Trophoblast cell (in vitro differentiated cells and primary cell): Measurements from ENCODE around the gene TMEM106A.
"Not testable (repeated sequence)": the region's sequence is repeated elsewhere in the genome, so short reads cannot be mapped to it uniquely, and the experiment has no call there.

Experiments used
- DNase-seq, 2 donors: peaks; one replicate each; pipeline ENCODE4 v3.0.0-alpha.2; 2016
- H2AFZ ChIP-seq: 2 replicates; pipeline ENCODE4 v1.6.1; 2013; ENCODE audit warnings: low read length, moderate library complexity, mild to moderate bottlenecking; ENCODE audit not compliant: insufficient read depth, poor library complexity
- H2AK5ac ChIP-seq: 2 replicates; pipeline ENCODE4 v1.6.1; 2013; ENCODE audit warnings: mild to moderate bottlenecking, low read length
- H2BK120ac ChIP-seq: 2 replicates; pipeline ENCODE4 v1.6.1; 2013; ENCODE audit warnings: low read length, mild to moderate bottlenecking, moderate library complexity; ENCODE audit not compliant: insufficient read depth, poor library complexity
- H2BK12ac ChIP-seq: 2 replicates; pipeline ENCODE4 v1.6.1; 2013; ENCODE audit warnings: mild to moderate bottlenecking, low read length, moderate library complexity
- H2BK5ac ChIP-seq: 2 replicates; pipeline ENCODE4 v1.6.1; 2013; ENCODE audit warnings: low read length, low read depth, moderate library complexity, mild to moderate bottlenecking; ENCODE audit not compliant: poor library complexity
- H3K14ac ChIP-seq: 2 replicates; pipeline ENCODE4 v1.6.1; 2013; ENCODE audit warnings: mild to moderate bottlenecking, low read length
- H3K18ac ChIP-seq: 2 replicates; pipeline ENCODE4 v1.6.1; 2013; ENCODE audit warnings: mild to moderate bottlenecking, low read length
- H3K23ac ChIP-seq: 2 replicates; pipeline ENCODE4 v1.6.1; 2013; ENCODE audit warnings: low read length
- H3K27ac ChIP-seq: 2 replicates; pipeline ENCODE4 v1.5.1; 2013; ENCODE audit warnings: low read depth, mild to moderate bottlenecking, inconsistent platforms, low read length, moderate library complexity
- H3K27me3 ChIP-seq: 2 replicates; pipeline ENCODE4 v1.6.1; 2013; ENCODE audit warnings: inconsistent platforms, mild to moderate bottlenecking, low read length, moderate library complexity; ENCODE audit not compliant: insufficient read depth
- H3K36me3 ChIP-seq, 2 experiments: 1 replicate in 1 of 2; 2 replicates in 1 of 2; pipeline ENCODE4 v1.6.1; 2013; ENCODE audit warnings: low read length in 2 of 2, mild to moderate bottlenecking in 2 of 2, moderate library complexity in 1 of 2; ENCODE audit not compliant: insufficient read depth in 2 of 2, control insufficient read depth in 1 of 2
- H3K4ac ChIP-seq: 2 replicates; pipeline ENCODE4 v1.6.1; 2013; ENCODE audit warnings: low read depth, mild to moderate bottlenecking, low read length, moderate library complexity
- H3K4me1 ChIP-seq, 2 experiments: 1 replicate in 1 of 2; 2 replicates in 1 of 2; pipeline ENCODE4 v1.6.1; 2013; ENCODE audit warnings: low read length in 2 of 2, mild to moderate bottlenecking in 2 of 2, moderate library complexity in 1 of 2; ENCODE audit not compliant: insufficient read depth in 2 of 2, control insufficient read depth in 1 of 2
- H3K4me2 ChIP-seq: 2 replicates; pipeline ENCODE4 v1.6.1; 2013; ENCODE audit warnings: inconsistent platforms, mild to moderate bottlenecking, low read length, moderate library complexity
- H3K4me3 ChIP-seq: 2 replicates; pipeline ENCODE4 v1.5.1; 2013; ENCODE audit warnings: mild to moderate bottlenecking, low read depth, low read length, inconsistent platforms
- H3K79me1 ChIP-seq: one replicate; pipeline ENCODE4 v1.6.1; 2013; ENCODE audit warnings: low read length
- H3K79me2 ChIP-seq: 2 replicates; pipeline ENCODE4 v1.6.1; 2013; ENCODE audit warnings: low read length, mild to moderate bottlenecking; ENCODE audit not compliant: control insufficient read depth, insufficient read depth, poor library complexity
- H3K9ac ChIP-seq: 2 replicates; pipeline ENCODE4 v1.6.1; 2013; ENCODE audit warnings: mild to moderate bottlenecking, low read length
- H3K9me3 ChIP-seq: 2 replicates; pipeline ENCODE4 v1.6.1; 2013; ENCODE audit warnings: low read depth, mild to moderate bottlenecking, control low read depth, inconsistent platforms, low read length; ENCODE audit not compliant: insufficient read depth
- H4K12ac ChIP-seq: 2 replicates; pipeline ENCODE4 v1.6.1; 2013; ENCODE audit warnings: low read depth, mild to moderate bottlenecking, low read length, moderate library complexity
- H4K8ac ChIP-seq: 2 replicates; pipeline ENCODE4 v1.6.1; 2013; ENCODE audit warnings: low read depth, mild to moderate bottlenecking, low read length, moderate library complexity
- H4K91ac ChIP-seq: one replicate; pipeline ENCODE4 v1.6.1; 2013; ENCODE audit warnings: low read depth, mild to moderate bottlenecking, low read length, moderate library complexity
- WGBS: extraction: QIAGEN DNeasy Blood & Tissue Kit; methylation state at CpG from one replicate; pipeline ENCODE4 v1.1.7; 2013; ENCODE audit warnings: missing lambda C conversion rate; ENCODE audit not compliant: insufficient read length, insufficient coverage; ENCODE audit errors: extremely low coverage; 5-methylcytosine and 5-hydroxymethylcytosine counted together

The TMEM106A gene

DNA sequence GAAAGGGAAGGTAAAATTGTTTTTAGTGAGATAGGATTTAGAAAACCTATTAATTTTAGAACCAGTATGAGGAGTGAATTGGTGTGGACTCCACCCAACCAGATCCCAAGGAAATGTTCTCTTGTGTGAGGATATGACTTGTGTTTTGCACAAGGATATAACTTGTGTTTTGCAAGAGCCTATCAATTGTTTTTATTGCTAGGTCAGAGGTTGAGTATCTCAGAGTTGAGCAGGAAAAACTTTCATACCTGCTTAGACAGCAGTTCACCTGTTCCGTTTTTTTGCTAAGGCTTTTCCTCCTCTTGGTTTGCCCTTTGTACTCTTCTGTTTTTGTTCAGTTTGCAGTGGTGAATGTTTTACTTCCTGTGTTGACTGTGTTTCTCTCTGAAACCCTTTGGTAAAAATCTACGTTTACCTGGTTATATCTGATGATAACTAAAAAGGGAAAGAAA, 35.5 kb upstream of the TMEM106A start:
- no peak overlapping the region for H3K27ac ChIP-seq
- no peak overlapping the region for H2BK5ac ChIP-seq
- H3K79me1 ChIP-seq = peaks cover 3% of the 10 kb centered on the region
- H4K91ac ChIP-seq = no peak overlapping the region
- H3K79me2 ChIP-seq = no peaks in the 10 kb centered on the region
- H3K4me3 ChIP-seq = no peak overlapping the region
- no peak for DNase-seq
- no peaks in the 10 kb centered on the region for H3K9me3 ChIP-seq
- H3K36me3 ChIP-seq = peaks cover 7 to 9% of the 10 kb centered on the region in 2 experiments
- no CpG with 5 or more reads among the region's 2 CpGs for WGBS
- no peak overlapping the region for H2AFZ ChIP-seq
- no peak overlapping the region for H2BK120ac ChIP-seq
- no peak overlapping the region for H2AK5ac ChIP-seq
- H3K9ac ChIP-seq = no peak overlapping the region
- H3K18ac ChIP-seq = no peak overlapping the region
- H3K27me3 ChIP-seq = no peaks in the 10 kb centered on the region
- H4K8ac ChIP-seq = no peak overlapping the region
- no peak overlapping the region for H3K23ac ChIP-seq
- peaks cover 0 to 5% of the 10 kb centered on the region in 2 experiments for H3K4me1 ChIP-seq
- no peak overlapping the region for H3K4me2 ChIP-seq
- H3K4ac ChIP-seq = no peak overlapping the region
- no peak overlapping the region for H3K14ac ChIP-seq
- no peak overlapping the region for H4K12ac ChIP-seq
- H2BK12ac ChIP-seq = no peak overlapping the region

DNA sequence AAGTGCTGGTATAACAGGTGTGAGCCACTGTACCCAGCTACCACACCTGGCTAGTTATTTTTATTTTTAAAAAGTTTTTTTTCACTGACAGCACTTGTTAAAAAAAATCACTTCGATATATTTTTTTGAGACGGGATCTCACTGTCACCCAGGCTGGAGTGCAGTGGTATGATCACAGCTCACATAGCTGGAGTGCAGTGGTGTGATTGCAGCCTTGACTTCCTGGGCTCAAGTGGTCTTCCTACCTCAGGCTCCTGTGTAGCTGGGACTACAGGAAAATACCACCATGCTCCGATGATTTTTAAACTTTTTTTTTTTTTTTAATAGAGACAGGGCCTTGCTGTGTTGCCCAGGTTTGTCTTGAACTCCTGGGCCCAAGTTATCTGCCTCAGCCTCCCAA, 27.8 kb upstream of the TMEM106A start:
- Histone ChIP-seq H3K4ac (no peak overlapping the region), H3K4me3 (no peak overlapping the region), H4K8ac (no peak overlapping the region), H2BK5ac (no peak overlapping the region), H3K14ac (no peak overlapping the region), H2AFZ (no peak overlapping the region), H3K9me3 (no peaks in the 10 kb centered on the region), H4K12ac (no peak overlapping the region), H3K4me2 (no peak overlapping the region), H2BK120ac (no peak overlapping the region), H3K27me3 (no peaks in the 10 kb centered on the region), H2AK5ac (no peak overlapping the region), H3K79me2 (no peaks in the 10 kb centered on the region), H3K79me1 (no peaks in the 10 kb centered on the region), H3K18ac (no peak overlapping the region), H3K9ac (no peak overlapping the region), H2BK12ac (no peak overlapping the region), H3K27ac (no peak overlapping the region), H3K23ac (no peak overlapping the region), H3K36me3 (peaks cover 13 to 14% of the 10 kb centered on the region in 2 experiments), H4K91ac (no peak overlapping the region), H3K4me1 (no peaks in the 10 kb centered on the region)
- DNase-seq = no peak
- no CpG with 5 or more reads among the region's 3 CpGs for WGBS

DNA sequence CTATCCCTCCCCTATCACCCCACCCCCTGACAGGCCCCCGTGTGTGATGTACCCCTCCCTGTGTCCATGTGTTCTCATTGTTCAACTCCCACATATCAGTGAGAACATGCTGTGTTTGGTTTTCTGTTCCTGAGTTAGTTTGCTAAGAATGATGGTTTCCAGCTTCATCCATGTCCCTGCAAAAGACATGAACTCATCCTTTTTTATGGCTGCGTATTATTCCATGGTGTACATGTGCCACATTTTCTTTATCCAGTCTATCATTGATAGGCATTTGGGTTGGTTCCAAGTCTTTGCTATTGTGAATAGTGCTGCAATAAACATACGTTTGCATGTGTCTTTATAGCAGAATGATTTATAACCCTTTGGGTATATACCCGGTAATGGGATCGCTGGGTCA, 25.0 kb upstream of the TMEM106A start:
- not testable (repeated sequence) for H3K27ac ChIP-seq, H3K4me3 ChIP-seq, DNase-seq, H3K27me3 ChIP-seq, H2AK5ac ChIP-seq, H3K18ac ChIP-seq, H3K9ac ChIP-seq, H3K79me2 ChIP-seq, H3K14ac ChIP-seq, H2BK12ac ChIP-seq, H3K4ac ChIP-seq, H2BK120ac ChIP-seq, H4K12ac ChIP-seq, H3K79me1 ChIP-seq, H3K9me3 ChIP-seq, H2BK5ac ChIP-seq, H3K23ac ChIP-seq, H3K4me2 ChIP-seq, H2AFZ ChIP-seq, H4K8ac ChIP-seq, H3K4me1 ChIP-seq, H4K91ac ChIP-seq
- H3K36me3 ChIP-seq = peaks cover 21 to 32% of the 10 kb centered on the region in 2 experiments
- WGBS = no CpG with 5 or more reads among the region's 5 CpGs

DNA sequence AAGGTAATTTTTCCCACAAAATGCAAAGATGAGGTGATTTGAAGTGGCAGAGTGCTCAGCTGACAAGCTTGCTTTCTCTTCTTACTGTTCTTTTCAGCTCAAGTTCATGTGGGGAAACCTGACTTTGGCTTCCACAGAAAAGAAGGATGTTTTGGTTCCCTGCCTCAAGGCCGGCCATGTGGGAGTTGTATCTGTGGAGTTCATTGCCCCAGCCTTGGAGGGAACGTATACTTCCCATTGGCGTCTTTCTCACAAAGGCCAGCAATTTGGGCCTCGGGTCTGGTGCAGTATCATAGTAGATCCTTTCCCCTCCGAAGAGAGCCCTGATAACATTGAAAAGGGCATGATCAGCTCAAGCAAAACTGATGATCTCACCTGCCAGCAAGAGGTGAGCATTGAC, 18.4 kb upstream of the TMEM106A start:
- H3K36me3 ChIP-seq = peaks cover 35 to 60% of the 10 kb centered on the region in 2 experiments
- no peak overlapping the region for H3K18ac ChIP-seq
- H3K4me3 ChIP-seq = no peak overlapping the region
- no peak overlapping the region for H3K27ac ChIP-seq
- no peaks in the 10 kb centered on the region for H3K27me3 ChIP-seq
- H2BK5ac ChIP-seq = no peak overlapping the region
- no peak overlapping the region for H4K8ac ChIP-seq
- no peak overlapping the region for H2BK12ac ChIP-seq
- H2AFZ ChIP-seq = no peak overlapping the region
- no peak for DNase-seq
- no peak overlapping the region for H2BK120ac ChIP-seq
- no peak overlapping the region for H4K12ac ChIP-seq
- no CpG with 5 or more reads among the region's 5 CpGs for WGBS
- H3K79me2 ChIP-seq = no peaks in the 10 kb centered on the region
- H3K14ac ChIP-seq = no peak overlapping the region
- H3K4me2 ChIP-seq = no peak overlapping the region
- H3K4ac ChIP-seq = no peak overlapping the region
- H2AK5ac ChIP-seq = no peak overlapping the region
- no peak overlapping the region for H4K91ac ChIP-seq
- H3K9me3 ChIP-seq = peaks cover 2% of the 10 kb centered on the region
- no peak overlapping the region for H3K23ac ChIP-seq
- no peak overlapping the region for H3K9ac ChIP-seq
- H3K4me1 ChIP-seq = no peaks in the 10 kb centered on the region
- H3K79me1 ChIP-seq = no peaks in the 10 kb centered on the region
